Astrocyte (in vitro differentiated cells and primary cell): ENCODE results near the gene HSD17B4. TPM values are rescaled to one million over a fixed set of nuclear protein-coding genes. Genes with fewer than 3 reads are reported as not detected.
A peak's percentile ranks its signal among the peaks of the same experiment; 100 is the strongest.

Source experiments
- DNase-seq: peaks from one replicate; pipeline ENCODE4 v3.0.0-alpha.2; 2010; ENCODE audit warnings: low read depth
- FAIRE-seq: peaks from 2 replicates; lab custom pipeline; 2011; peaks lifted over from hg19 to GRCh38; lab: Jason Lieb, UNC
- H2AFZ ChIP-seq: 2 replicates; pipeline ENCODE4 v1.6.0; 2012; ENCODE audit warnings: low read depth, low read length, inconsistent platforms
- H3K27ac ChIP-seq: 2 replicates; pipeline ENCODE4 v1.5.1; 2011; ENCODE audit warnings: low read depth, low read length, inconsistent platforms
- H3K27me3 ChIP-seq: 2 replicates; pipeline ENCODE4 v1.6.0; 2011; ENCODE audit warnings: low read length, inconsistent platforms; ENCODE audit not compliant: insufficient read depth
- H3K36me3 ChIP-seq: 2 replicates; pipeline ENCODE4 v1.5.1; 2011; ENCODE audit warnings: low read length, inconsistent platforms; ENCODE audit not compliant: insufficient read depth
- H3K4me1 ChIP-seq: 2 replicates; pipeline ENCODE4 v1.5.1; 2011; ENCODE audit warnings: low read length, inconsistent platforms; ENCODE audit not compliant: insufficient read depth
- H3K4me2 ChIP-seq: 2 replicates; pipeline ENCODE4 v1.6.0; 2012; ENCODE audit warnings: low read length, inconsistent platforms
- H3K4me3 ChIP-seq: 2 replicates; pipeline ENCODE4 v1.5.1; 2011; ENCODE audit warnings: low read depth, mild to moderate bottlenecking, low read length, inconsistent platforms; ENCODE audit not compliant: insufficient read depth
- H3K79me2 ChIP-seq: 2 replicates; pipeline ENCODE4 v1.6.0; 2012; ENCODE audit warnings: mild to moderate bottlenecking, low read length, inconsistent platforms; ENCODE audit not compliant: insufficient read depth
- H3K9ac ChIP-seq: 2 replicates; pipeline ENCODE4 v1.6.0; 2012; ENCODE audit warnings: mild to moderate bottlenecking, low read length, inconsistent platforms
- H3K9me3 ChIP-seq: 2 replicates; pipeline ENCODE4 v1.5.1; 2012; ENCODE audit warnings: low read depth, mild to moderate bottlenecking, low read length, inconsistent platforms; ENCODE audit not compliant: insufficient read depth
- H4K20me1 ChIP-seq: 2 replicates; pipeline ENCODE4 v1.6.0; 2012; ENCODE audit warnings: low read length, inconsistent platforms; ENCODE audit not compliant: insufficient read depth
- H3K27ac Mint-ChIP-seq: one replicate; pipeline ENCODE4 v1.8.0; 2021; ENCODE audit warnings: mild to moderate bottlenecking, mixed read lengths; ENCODE audit not compliant: unreplicated experiment
- H3K27me3 Mint-ChIP-seq: one replicate; pipeline ENCODE4 v1.8.0; 2021; ENCODE audit warnings: low read depth, mixed read lengths; ENCODE audit not compliant: unreplicated experiment
- H3K36me3 Mint-ChIP-seq: one replicate; pipeline ENCODE4 v1.8.0; 2021; ENCODE audit warnings: low read depth, mixed read lengths; ENCODE audit not compliant: unreplicated experiment
- H3K4me1 Mint-ChIP-seq: one replicate; pipeline ENCODE4 v1.8.0; 2021; ENCODE audit warnings: low read depth, mixed read lengths; ENCODE audit not compliant: unreplicated experiment
- H3K4me3 Mint-ChIP-seq: one replicate; pipeline ENCODE4 v1.8.0; 2021; ENCODE audit warnings: mild to moderate bottlenecking, moderate library complexity, mixed read lengths; ENCODE audit not compliant: unreplicated experiment
- H3K9me3 Mint-ChIP-seq: one replicate; pipeline ENCODE4 v1.8.0; 2021; ENCODE audit warnings: mild to moderate bottlenecking, mixed read lengths; ENCODE audit not compliant: unreplicated experiment
- EZH2 ChIP-seq: IDR thresholded peaks from 2 replicates; pipeline ENCODE4 v1.6.1; 2012; ENCODE audit warnings: mild to moderate bottlenecking, low read length, inconsistent platforms; ENCODE audit not compliant: insufficient read depth
- total RNA-seq: library from RNA; stranded (reverse); gene quantifications from 2 replicates; pipeline ENCODE4 v1.2.1, GENCODE V29; 2021
- TF ChIP-seq, protein P1 (sequence below): IDR thresholded peaks from 2 replicates; pipeline ENCODE4 v1.5.1; 2011; ENCODE audit warnings: low read depth, mild to moderate bottlenecking, inconsistent platforms, low read length, moderate library complexity; ENCODE audit not compliant: insufficient read depth

HSD17B4 gene
- total RNA-seq, 1 donor from 2014 or later = 108 TPM

DNA sequence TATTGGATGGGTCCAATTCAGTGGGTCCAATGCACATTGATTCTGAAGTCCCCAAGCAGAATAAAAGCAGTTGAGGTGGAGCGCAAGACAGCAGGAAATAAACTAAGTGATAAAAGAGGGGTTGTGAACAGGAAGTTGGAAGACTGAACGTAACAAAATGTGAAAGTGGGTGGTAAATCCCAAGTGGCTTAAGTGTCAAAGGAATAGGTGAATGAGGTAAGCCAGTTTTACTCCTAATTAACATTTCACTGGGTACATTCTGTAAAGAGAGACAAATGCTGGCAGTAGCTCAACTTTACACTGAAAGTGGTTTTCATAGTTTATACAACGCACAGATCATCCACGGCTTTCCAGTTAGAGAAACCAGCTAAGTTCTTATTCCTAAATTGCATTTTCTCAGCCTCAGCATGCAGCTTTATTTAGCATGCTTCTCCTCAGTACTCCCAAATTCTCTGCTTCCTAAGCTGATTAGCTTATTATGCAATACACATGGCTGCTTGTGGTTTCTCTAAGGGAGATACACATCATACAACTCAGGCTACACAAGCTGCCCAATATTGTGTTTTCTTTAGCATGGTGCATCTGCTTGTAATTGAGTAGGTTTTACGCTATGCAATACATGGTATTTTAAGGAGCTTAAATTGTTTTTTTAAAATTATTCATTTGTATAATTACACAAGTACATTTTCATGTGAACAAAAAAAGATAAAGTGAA, 34.2 kb upstream of the HSD17B4 start:
- H2AFZ ChIP-seq = no peak overlapping the region
- H3K27me3 ChIP-seq = no peaks in the 10 kb centered on the region
- Mint-ChIP-seq H3K36me3 (no peaks in the 10 kb centered on the region), H3K27ac (no peak overlapping the region), H3K4me1 (peaks cover 4% of the 10 kb centered on the region), H3K4me3 (no peak overlapping the region), H3K9me3 (peaks cover 3% of the 10 kb centered on the region), H3K27me3 (peaks cover 2% of the 10 kb centered on the region)
- no peaks in the 10 kb centered on the region for H4K20me1 ChIP-seq
- H3K4me1 ChIP-seq = peaks cover 12% of the 10 kb centered on the region
- peak overlapping the region; percentile 52 for H3K4me2 ChIP-seq
- H3K27ac ChIP-seq = peak overlapping the region; percentile 27
- peak; percentile 93 for DNase-seq
- no peaks in the 10 kb centered on the region for H3K79me2 ChIP-seq
- no peaks in the 10 kb centered on the region for H3K36me3 ChIP-seq
- H3K9me3 ChIP-seq = no peaks in the 10 kb centered on the region
- FAIRE-seq = peak; percentile 23
- no peak overlapping the region for H3K9ac ChIP-seq
- TF ChIP-seq, protein P1, sequence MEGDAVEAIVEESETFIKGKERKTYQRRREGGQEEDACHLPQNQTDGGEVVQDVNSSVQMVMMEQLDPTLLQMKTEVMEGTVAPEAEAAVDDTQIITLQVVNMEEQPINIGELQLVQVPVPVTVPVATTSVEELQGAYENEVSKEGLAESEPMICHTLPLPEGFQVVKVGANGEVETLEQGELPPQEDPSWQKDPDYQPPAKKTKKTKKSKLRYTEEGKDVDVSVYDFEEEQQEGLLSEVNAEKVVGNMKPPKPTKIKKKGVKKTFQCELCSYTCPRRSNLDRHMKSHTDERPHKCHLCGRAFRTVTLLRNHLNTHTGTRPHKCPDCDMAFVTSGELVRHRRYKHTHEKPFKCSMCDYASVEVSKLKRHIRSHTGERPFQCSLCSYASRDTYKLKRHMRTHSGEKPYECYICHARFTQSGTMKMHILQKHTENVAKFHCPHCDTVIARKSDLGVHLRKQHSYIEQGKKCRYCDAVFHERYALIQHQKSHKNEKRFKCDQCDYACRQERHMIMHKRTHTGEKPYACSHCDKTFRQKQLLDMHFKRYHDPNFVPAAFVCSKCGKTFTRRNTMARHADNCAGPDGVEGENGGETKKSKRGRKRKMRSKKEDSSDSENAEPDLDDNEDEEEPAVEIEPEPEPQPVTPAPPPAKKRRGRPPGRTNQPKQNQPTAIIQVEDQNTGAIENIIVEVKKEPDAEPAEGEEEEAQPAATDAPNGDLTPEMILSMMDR = no peak
- no peak for TF ChIP-seq EZH2
- H3K4me3 ChIP-seq = peak overlapping the region; percentile 10

DNA sequence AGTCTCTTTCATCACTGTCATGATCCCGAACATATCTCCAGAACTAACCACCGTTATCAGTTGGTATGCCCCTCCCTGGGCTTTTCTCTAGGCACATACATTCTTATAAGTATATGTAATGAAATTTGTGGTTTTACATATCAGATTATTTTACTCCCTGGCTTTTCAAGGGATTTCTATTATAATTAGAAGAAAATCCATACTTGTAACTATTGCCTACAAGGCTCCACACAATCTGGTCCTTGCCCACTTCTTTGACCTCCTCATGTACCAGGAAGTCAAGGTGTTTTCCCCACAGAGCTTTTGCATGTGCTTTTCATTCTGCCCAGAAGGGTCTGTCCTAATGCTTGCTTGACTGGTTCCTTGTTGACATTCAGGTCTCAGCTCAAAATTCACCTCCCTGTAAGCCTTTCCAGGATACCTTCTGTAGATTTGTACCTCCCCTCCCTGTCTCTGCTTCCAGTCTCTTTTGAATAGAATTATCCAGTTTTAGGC, 33.6 kb upstream of the HSD17B4 start:
- peaks cover 4% of the 10 kb centered on the region for H3K9me3 Mint-ChIP-seq
- Histone ChIP-seq H3K4me2 (peak overlapping the region; percentile 52), H3K9me3 (no peaks in the 10 kb centered on the region), H2AFZ (no peak overlapping the region), H3K4me3 (no peak overlapping the region), H3K36me3 (no peaks in the 10 kb centered on the region), H3K27me3 (no peaks in the 10 kb centered on the region), H3K27ac (peak overlapping the region; percentile 0), H3K4me1 (peaks cover 12% of the 10 kb centered on the region), H3K79me2 (no peaks in the 10 kb centered on the region), H3K9ac (no peak overlapping the region), H4K20me1 (no peaks in the 10 kb centered on the region)
- FAIRE-seq = no peak
- no peaks in the 10 kb centered on the region for H3K36me3 Mint-ChIP-seq
- H3K27me3 Mint-ChIP-seq = peaks cover 2% of the 10 kb centered on the region
- no peak overlapping the region for H3K4me3 Mint-ChIP-seq
- TF ChIP-seq, protein P1 = no peak
- no peak for TF ChIP-seq EZH2
- DNase-seq = no peak
- H3K27ac Mint-ChIP-seq = no peak overlapping the region
- peaks cover 4% of the 10 kb centered on the region for H3K4me1 Mint-ChIP-seq

DNA sequence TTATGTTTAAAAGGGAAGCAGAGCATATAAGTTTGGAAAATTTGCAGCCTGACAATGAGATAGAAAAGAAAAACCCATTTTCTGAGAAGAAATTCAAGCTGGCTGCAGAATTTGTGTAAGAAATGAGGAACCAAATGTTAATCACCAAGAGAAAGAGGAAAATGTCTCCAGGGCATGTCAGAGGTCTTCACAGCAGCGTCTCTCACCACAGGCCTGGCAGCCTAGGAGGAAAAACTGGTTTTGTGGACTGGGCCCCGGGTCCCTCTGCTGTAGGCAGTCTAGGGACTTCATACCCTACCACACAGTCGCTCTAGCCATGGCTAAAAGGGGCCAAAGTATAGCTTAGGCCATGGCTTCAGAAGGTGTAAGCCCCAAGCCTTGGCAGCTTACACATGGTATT, 32.1 kb upstream of the HSD17B4 start:
- H3K4me2 ChIP-seq = no peak overlapping the region
- no peaks in the 10 kb centered on the region for H3K36me3 ChIP-seq
- H3K4me1 ChIP-seq = peaks cover 12% of the 10 kb centered on the region
- H3K9me3 ChIP-seq = no peaks in the 10 kb centered on the region
- no peak overlapping the region for H3K27ac ChIP-seq
- H3K4me1 Mint-ChIP-seq = peaks cover 4% of the 10 kb centered on the region
- H4K20me1 ChIP-seq = no peaks in the 10 kb centered on the region
- H3K27me3 ChIP-seq = no peaks in the 10 kb centered on the region
- no peak overlapping the region for H2AFZ ChIP-seq
- no peak overlapping the region for H3K27ac Mint-ChIP-seq
- H3K9ac ChIP-seq = no peak overlapping the region
- H3K27me3 Mint-ChIP-seq = peaks cover 2% of the 10 kb centered on the region
- H3K4me3 Mint-ChIP-seq = no peak overlapping the region
- H3K36me3 Mint-ChIP-seq = no peaks in the 10 kb centered on the region
- DNase-seq (no peak), FAIRE-seq (no peak)
- H3K79me2 ChIP-seq = no peaks in the 10 kb centered on the region
- TF ChIP-seq, protein P1 = no peak
- H3K4me3 ChIP-seq = no peak overlapping the region
- H3K9me3 Mint-ChIP-seq = peaks cover 1% of the 10 kb centered on the region
